B cell (primary cell): ENCODE measurements around the gene PTPRG.

Experiments used
- EZH2 ChIP-seq: IDR thresholded peaks from 2 replicates; pipeline ENCODE4 v1.6.1; 2012; ENCODE audit warnings: borderline replicate concordance, low read depth, mild to moderate bottlenecking, moderate library complexity, low read length; ENCODE audit not compliant: insufficient read depth, poor library complexity, severe bottlenecking
- TF ChIP-seq, protein P1 (sequence below): fragments of 200-600 bp; IDR thresholded peaks from one replicate; pipeline ENCODE4 v1.8.0; 2022; ENCODE audit warnings: antibody characterized with exemption, mild to moderate bottlenecking

DNA sequence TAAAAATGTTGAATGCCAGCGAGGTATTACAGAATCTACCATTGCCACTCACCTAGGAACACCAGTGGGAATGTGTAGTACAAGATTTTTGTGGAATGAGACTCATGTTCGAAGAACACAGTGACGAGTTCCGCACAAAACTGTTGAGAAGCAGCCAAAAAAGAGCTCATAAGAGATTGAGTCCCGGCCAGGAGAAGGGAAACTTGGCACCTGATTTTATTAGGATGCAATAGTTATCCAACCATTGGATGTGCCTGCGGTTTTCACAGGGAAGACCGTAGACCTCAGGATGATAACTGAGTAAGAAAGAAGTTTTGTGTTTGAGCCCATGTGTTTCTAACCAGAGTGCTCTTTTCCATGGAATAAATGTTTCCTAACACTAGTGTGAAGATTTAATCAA lies 88.9 kb downstream of the PTPRG start:
- TF ChIP-seq, protein P1, sequence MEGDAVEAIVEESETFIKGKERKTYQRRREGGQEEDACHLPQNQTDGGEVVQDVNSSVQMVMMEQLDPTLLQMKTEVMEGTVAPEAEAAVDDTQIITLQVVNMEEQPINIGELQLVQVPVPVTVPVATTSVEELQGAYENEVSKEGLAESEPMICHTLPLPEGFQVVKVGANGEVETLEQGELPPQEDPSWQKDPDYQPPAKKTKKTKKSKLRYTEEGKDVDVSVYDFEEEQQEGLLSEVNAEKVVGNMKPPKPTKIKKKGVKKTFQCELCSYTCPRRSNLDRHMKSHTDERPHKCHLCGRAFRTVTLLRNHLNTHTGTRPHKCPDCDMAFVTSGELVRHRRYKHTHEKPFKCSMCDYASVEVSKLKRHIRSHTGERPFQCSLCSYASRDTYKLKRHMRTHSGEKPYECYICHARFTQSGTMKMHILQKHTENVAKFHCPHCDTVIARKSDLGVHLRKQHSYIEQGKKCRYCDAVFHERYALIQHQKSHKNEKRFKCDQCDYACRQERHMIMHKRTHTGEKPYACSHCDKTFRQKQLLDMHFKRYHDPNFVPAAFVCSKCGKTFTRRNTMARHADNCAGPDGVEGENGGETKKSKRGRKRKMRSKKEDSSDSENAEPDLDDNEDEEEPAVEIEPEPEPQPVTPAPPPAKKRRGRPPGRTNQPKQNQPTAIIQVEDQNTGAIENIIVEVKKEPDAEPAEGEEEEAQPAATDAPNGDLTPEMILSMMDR = no peak
- TF ChIP-seq EZH2 = no peak
